ENCODE data around the gene PIGL. TPM values are rescaled to one million over a fixed set of nuclear protein-coding genes. Genes with fewer than 3 reads are reported as not detected.

The PIGL gene
- total RNA-seq (ENCODE audit: low replicate concordance), result 26.5 and 29.7 TPM in 2 replicates
- long read RNA-seq, transcript PIGL-205 (2 exons, 888 nt), result major isoform, 13 of 27 reads
- long read RNA-seq, partial matches to known transcripts, result 0 of 27 reads
- long read RNA-seq, other reads (novel, unspliced or antisense), result 11 of 27 reads

GRCh38 chr17:16217002-16217635 lies at the start of gene PIGL:
PIGL (plus strand) TSS chr17:16217210; CDS start chr17:16217227, 17 bp downstream.
- Mint-ChIP-seq H3K36me3 (peaks cover 4% of the 10 kb centered on the region), H3K4me3 (peak within 1 kb of the TSS; percentile 98), H3K9me3 (no peaks in the 10 kb centered on the region), H3K27ac (peak within 1 kb of the TSS; percentile 99), H3K4me1 (ENCODE audit: unreplicated experiment) (peaks cover 21% of the 10 kb centered on the region), H3K27me3 (peaks cover 2% of the 10 kb centered on the region)
- peak; percentile 87 for DNase-seq (ENCODE audit: extremely low spot score, unreplicated experiment)
- TF ChIP-seq CTCF (conservative IDR thresholded peaks at IDR 0.05), result peak; percentile 18

GRCh38 chr17:16171613-16172012 lies 45.4 kb upstream of the PIGL start:
- Mint-ChIP-seq H3K36me3 (peaks cover 11% of the 10 kb centered on the region), H3K4me3 (no peak overlapping the region)
- no peak for TF ChIP-seq CTCF (conservative IDR thresholded peaks at IDR 0.05)

GRCh38 chr17:16178836-16179235 lies 38.2 kb upstream of the PIGL start:
- no peak overlapping the region for H3K27ac Mint-ChIP-seq
- no peak for TF ChIP-seq CTCF (conservative IDR thresholded peaks at IDR 0.05)
- peaks cover 29% of the 10 kb centered on the region for H3K36me3 Mint-ChIP-seq
- H3K9me3 Mint-ChIP-seq, result no peaks in the 10 kb centered on the region
- no peaks in the 10 kb centered on the region for H3K27me3 Mint-ChIP-seq
- no peak for DNase-seq (ENCODE audit: extremely low spot score, unreplicated experiment)
- H3K4me1 Mint-ChIP-seq (ENCODE audit: unreplicated experiment), result no peaks in the 10 kb centered on the region
- H3K4me3 Mint-ChIP-seq, result no peak overlapping the region

More at GRCh38 chr17:16171613-16172012, 45.4 kb upstream of the PIGL start:
- Mint-ChIP-seq H3K27me3 (no peaks in the 10 kb centered on the region), H3K27ac (no peak overlapping the region), H3K4me1 (ENCODE audit: unreplicated experiment) (no peaks in the 10 kb centered on the region), H3K9me3 (no peaks in the 10 kb centered on the region)
- no peak for DNase-seq (ENCODE audit: extremely low spot score, unreplicated experiment)

- peaks cover 49% of the 10 kb centered on the region for H3K36me3 Mint-ChIP-seq
- TF ChIP-seq CTCF (conservative IDR thresholded peaks at IDR 0.05), result no peak
Observed at GRCh38 chr17:16181581-16181980, 35.4 kb upstream of the PIGL start.

GRCh38 chr17:16187642-16188041 lies 29.4 kb upstream of the PIGL start:
- Mint-ChIP-seq H3K27ac (no peak overlapping the region), H3K27me3 (no peaks in the 10 kb centered on the region), H3K9me3 (no peaks in the 10 kb centered on the region), H3K4me3 (no peak overlapping the region), H3K4me1 (ENCODE audit: unreplicated experiment) (peaks cover 8% of the 10 kb centered on the region), H3K36me3 (peaks cover 33% of the 10 kb centered on the region)
- no peak for TF ChIP-seq CTCF (conservative IDR thresholded peaks at IDR 0.05)
- no peak for DNase-seq (ENCODE audit: extremely low spot score, unreplicated experiment)

More at GRCh38 chr17:16181581-16181980, 35.4 kb upstream of the PIGL start:
- no peaks in the 10 kb centered on the region for H3K27me3 Mint-ChIP-seq
- no peaks in the 10 kb centered on the region for H3K4me1 Mint-ChIP-seq (ENCODE audit: unreplicated experiment)
- no peak overlapping the region for H3K4me3 Mint-ChIP-seq
- H3K9me3 Mint-ChIP-seq, result no peaks in the 10 kb centered on the region
- H3K27ac Mint-ChIP-seq, result no peak overlapping the region
- no peak for DNase-seq (ENCODE audit: extremely low spot score, unreplicated experiment)

Data from type B pancreatic cell (in vitro differentiated cells).